ENCODE measurements around the gene DNAJC1. TPM values are rescaled to one million over a fixed set of nuclear protein-coding genes. Genes with fewer than 3 reads are reported as not detected.

DNAJC1 gene
- total RNA-seq, 4 donors from 2014 or later, result 37.1 to 41.7 (median 40.1) TPM

- H3K27me3 ChIP-seq, result no peaks in the 10 kb centered on the region
- H3K27ac ChIP-seq, result no peak overlapping the region
- DNase-seq, result no peak
- no peak overlapping the region for H3K4me3 ChIP-seq
- no peaks in the 10 kb centered on the region for H3K4me1 ChIP-seq
- TF ChIP-seq CTCF (IDR thresholded peaks at IDR 0.05), result no peak
- TF ChIP-seq POLR2A (IDR thresholded peaks at IDR 0.05), result no peak
- no peaks in the 10 kb centered on the region for H3K36me3 ChIP-seq
- no peaks in the 10 kb centered on the region for H3K9me3 ChIP-seq
These were observed 232.3 kb downstream of the DNAJC1 start for GRCh38 chr10:21771219-21771618.

DNA sequence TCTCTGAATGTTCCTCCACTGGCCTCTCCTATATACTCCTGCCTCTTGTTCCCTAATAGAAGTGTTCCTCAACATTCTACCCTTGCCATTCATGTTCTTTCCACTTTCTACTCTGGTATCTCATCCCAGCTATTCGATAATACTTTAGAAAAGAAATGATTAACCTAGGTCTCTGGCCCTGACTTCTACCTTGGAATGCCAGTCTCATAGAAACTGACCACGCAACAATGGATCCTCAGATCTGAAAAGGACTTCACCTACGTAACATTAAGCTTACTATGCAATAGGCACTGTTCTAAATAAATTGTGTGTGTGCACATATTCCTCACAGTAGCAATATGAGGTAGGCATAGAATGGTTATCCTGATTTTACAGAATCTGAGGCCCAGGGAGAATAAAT lies 234.5 kb downstream of the DNAJC1 start:
- TF ChIP-seq POLR2A (IDR thresholded peaks at IDR 0.05) (no peak), CTCF (IDR thresholded peaks at IDR 0.05) (no peak)
- no peak for DNase-seq
- Histone ChIP-seq H3K36me3 (no peaks in the 10 kb centered on the region), H3K27ac (no peak overlapping the region), H3K9me3 (no peaks in the 10 kb centered on the region), H3K4me1 (no peaks in the 10 kb centered on the region), H3K27me3 (no peaks in the 10 kb centered on the region), H3K4me3 (no peak overlapping the region)

GRCh38 chr10:21764466-21765189 lies 238.9 kb downstream of the DNAJC1 start:
- Histone ChIP-seq H3K4me3 (no peak overlapping the region), H3K27me3 (no peaks in the 10 kb centered on the region), H3K4me1 (no peaks in the 10 kb centered on the region), H3K27ac (no peak overlapping the region), H3K36me3 (no peaks in the 10 kb centered on the region), H3K9me3 (no peaks in the 10 kb centered on the region)
- DNase-seq, result no peak
- TF ChIP-seq POLR2A (IDR thresholded peaks at IDR 0.05), result no peak
- TF ChIP-seq CTCF (IDR thresholded peaks at IDR 0.05), result no peak

DNA sequence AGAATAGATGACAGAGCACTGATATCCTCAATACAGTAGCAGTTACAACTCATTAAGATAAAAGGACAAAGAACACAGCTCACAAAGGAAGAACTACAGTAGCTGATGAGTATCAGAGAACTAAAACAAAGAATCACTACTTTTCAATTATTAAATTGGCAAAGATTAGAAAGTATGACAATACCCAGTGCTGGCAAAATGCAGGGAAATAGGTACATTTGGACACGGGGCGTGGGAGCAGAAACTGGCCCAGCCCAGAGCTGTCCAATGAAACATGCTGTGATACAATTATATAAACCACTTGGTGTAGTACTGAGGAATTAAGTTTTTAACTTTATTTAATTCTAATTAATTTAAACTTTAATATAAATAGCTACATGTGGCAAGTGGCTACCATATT lies 243.2 kb downstream of the DNAJC1 start:
- no peak for DNase-seq
- Histone ChIP-seq H3K36me3 (peaks cover 0 to 12% (median 0%) of the 10 kb centered on the region in 3 donors), H3K4me1 (no peaks in the 10 kb centered on the region), H3K4me3 (no peak overlapping the region), H3K9me3 (no peaks in the 10 kb centered on the region), H3K27me3 (no peaks in the 10 kb centered on the region), H3K27ac (no peak overlapping the region)
- no peak for TF ChIP-seq POLR2A (IDR thresholded peaks at IDR 0.05)
- no peak for TF ChIP-seq CTCF (IDR thresholded peaks at IDR 0.05)

DNA sequence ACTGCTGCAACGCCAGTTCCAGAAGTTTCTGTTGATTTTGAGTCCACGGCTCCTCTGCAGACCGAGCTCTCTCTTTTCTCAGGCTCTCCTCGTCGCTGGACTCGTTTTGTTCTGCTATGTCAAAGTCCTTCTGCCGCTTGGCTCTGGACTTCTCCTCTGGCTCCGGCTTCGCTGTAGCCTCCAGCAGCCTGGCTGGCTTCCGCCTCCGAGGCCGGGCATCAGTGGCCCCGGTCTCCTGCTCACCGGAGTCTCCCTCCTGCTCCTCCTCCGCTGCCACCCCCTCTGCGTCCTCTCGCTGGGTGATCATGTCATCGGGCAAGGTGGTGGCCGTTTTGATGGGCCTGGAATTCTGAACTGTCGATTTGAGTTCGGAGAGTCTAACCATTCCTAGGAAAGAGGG lies 244.3 kb downstream of the DNAJC1 start:
- Histone ChIP-seq H3K36me3 (peaks cover 0 to 12% (median 0%) of the 10 kb centered on the region in 3 donors), H3K9me3 (no peaks in the 10 kb centered on the region), H3K27ac (no peak overlapping the region), H3K4me1 (no peaks in the 10 kb centered on the region), H3K27me3 (no peaks in the 10 kb centered on the region), H3K4me3 (no peak overlapping the region)
- no peak for DNase-seq
- TF ChIP-seq CTCF (IDR thresholded peaks at IDR 0.05) (no peak), POLR2A (IDR thresholded peaks at IDR 0.05) (no peak)
